ENCODE results near the gene GATC.
A peak's percentile ranks its signal among the peaks of the same experiment; 100 is the strongest.

GATC gene, protein sequence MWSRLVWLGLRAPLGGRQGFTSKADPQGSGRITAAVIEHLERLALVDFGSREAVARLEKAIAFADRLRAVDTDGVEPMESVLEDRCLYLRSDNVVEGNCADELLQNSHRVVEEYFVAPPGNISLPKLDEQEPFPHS

GRCh38 chr12:120445911-120446843 is at the start of gene GATC, which contains the start of gene TRIAP1:
GATC (plus strand) TSS chr12:120446444; CDS start chr12:120446481, 37 bp downstream.
TRIAP1 (minus strand) TSS chr12:120446384; CDS start chr12:120446372, 12 bp downstream.
- DNase-seq: peak; percentile 90

GRCh38 chr12:120397824-120398540 is 48.3 kb upstream of the GATC start:
- peak; percentile 29 for DNase-seq

DNA sequence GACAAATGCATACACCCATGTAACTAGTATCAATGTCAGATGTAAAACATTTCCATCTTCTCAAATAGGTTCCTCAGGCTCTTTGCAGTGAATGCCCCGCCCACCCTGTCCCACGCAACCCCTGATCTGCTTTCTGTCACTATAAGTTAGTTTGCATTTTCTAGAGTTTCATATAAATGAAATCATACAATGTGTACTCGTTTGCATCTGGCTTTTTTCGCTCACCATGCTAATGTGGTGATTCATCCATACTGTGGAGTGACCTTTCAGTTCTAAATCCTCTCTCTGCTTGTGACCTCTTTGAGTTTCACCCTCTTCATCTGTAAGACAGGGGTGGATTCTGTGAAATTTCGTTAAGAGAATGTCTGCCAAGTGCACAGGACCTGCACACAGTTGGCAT is 46.7 kb upstream of the GATC start:
- no peak for DNase-seq

DNA sequence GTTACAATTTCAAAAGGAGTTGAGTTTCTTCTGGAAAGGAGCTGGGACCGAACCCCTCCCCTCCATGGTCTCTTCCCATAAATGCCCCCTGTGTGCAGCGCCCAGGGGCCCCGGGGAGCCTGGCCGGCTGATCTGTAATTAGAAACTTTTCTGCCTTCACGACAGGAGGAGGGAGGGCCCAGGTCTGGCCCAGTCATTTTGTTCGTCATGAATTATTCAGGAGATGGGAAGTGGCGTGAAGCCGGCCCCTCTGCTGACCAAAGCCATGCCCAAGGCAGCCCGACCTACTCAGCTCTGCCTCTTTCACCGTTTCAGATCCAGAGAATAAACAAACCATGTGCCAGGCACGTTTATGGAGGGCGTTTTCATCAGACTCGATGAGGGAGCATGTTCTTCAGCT is 44.0 kb upstream of the GATC start:
- peak; percentile 13 for DNase-seq

DNA sequence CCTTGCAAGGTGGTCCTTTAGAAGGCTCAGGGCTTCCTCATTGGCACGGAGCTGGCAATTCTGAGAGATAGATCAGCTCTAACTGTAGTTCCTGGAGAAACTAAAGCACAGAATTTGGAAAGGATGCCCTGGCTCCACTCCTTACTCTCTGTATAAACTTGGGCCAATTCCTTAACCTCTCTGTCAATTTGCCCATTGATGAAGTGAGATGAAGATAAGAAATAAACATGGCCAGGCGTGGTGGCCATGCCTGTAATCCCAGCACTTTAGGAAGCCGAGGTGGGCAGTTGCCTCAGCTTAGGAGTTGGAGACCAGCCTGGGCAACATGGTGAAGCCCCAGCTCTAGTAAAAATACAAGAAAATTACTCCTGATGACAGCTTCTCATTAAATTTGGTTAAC is 42.4 kb upstream of the GATC start:
- no peak for DNase-seq

DNA sequence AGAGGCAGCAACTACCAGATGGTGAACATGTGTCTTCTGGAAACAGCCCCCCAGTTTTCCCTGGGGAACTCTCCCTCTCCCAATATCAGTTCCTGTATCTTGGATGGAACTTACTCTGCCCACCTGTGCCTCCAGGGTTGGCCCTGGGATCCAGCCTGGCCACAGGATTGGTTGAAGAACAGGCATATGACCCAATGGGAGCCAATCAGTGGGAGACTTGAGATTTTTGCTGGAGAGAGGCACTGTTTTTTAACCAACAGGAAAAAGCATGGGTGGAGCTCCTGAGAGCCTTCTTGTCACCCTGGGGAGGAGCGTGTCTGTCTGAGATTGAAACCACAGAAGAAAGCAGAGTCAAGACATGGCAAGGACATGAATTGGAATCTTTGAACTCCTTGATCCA is 42.0 kb upstream of the GATC start:
- DNase-seq: no peak

DNA sequence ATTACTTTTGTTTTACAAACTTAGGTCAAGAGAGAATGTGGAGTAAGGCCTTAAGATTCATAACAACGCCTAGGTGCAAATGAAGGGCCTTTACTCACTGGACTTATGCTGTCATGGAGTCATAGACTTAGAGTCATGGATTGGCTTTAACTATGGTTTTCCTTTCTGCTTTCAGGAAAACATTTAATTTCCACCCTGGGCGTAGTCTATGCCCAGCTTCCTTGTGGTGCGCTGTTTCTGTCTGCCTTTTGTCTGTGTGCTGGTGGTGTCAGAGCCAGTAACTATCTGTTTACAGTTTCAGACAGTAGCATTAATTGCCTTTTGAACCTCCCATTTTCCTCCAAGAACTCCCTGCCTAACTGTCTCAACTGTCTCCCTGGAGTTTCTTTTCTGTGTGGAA is 40.2 kb upstream of the GATC start:
- DNase-seq: no peak

DNA sequence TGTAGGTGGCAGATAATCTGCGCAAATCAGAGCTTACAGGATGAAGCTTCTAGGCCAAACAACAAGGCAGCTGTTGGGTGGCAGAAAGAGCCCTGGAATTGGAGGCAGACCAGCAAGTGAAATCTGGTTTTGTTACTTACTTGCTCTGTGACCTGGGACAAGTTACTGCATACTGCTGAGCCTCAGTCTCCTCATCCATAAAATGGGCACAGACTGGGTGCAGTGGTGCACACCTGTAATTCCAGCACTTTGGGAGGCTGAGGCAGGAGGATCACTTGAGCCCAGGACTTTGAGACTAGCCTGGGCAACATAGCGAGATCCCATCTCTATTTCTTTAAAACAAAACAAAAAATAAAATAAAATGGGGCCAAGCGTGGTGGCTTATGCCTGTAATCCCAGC is 39.7 kb upstream of the GATC start:
- DNase-seq: no peak

DNA sequence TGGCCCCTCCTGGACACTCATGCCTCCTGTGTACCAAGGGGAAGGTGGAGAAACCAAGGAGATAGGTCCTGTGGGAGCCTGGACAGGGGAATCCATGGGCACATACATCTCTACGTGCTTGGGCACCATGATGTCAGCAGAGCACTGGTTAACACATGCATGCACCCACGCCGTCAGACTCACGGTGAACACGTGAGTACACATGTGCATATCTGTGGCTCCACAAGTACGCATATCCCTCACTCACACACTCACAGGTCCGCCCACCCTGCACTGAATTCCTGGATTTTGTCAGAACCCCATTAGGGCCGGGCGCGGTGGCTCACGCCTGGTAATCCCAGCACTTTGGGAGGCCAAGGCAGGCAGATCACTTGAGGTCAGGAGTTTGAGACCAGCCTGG is 37.5 kb upstream of the GATC start:
- no peak for DNase-seq

GRCh38 chr12:120412421-120412820 is 33.8 kb upstream of the GATC start:
- DNase-seq: no peak

- DNase-seq: peak; percentile 66
Observed at GRCh38 chr12:120413901-120414695, 32.1 kb upstream of the GATC start.

DNA sequence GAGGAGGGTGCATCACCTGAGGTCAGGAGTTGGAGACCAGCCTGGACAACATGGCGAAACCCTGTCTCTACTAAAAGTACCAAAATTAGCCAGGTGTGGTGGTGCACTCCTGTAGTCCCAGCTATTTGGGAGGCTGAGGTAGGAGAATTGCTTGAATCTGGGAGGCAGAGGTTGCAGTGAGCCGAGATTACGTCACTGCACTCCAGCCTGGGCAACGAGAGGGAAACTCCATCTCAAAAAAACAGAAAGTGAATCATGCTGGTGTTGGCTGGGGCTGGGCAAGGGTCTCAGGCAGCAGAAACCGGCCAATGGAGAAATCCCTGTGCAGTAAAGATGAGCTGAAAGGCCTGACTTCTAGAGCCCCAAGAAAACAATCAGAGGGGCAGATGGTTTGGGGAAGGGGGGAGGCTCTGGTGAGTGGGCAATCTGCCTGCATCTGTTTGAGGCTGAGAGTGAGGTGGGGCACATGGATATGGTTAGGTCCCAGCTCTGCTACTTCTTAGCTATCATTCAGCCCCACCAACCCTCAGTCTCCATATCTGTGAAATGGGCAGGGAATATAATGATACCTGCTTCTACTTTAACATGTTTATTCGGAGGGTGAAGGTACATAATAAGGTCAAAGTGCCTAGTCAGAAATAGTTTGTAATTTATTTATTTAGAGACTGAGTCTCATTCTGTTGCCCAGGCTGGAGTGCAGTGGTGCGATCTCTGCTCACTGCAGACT is 29.6 kb upstream of the GATC start:
- DNase-seq: no peak

- DNase-seq: no peak
Observed at GRCh38 chr12:120417917-120418580, 28.2 kb upstream of the GATC start.

- DNase-seq: no peak
Observed at GRCh38 chr12:120421701-120422100, 24.5 kb upstream of the GATC start.

- no peak for DNase-seq
Observed at GRCh38 chr12:120422892-120423456, 23.3 kb upstream of the GATC start.

DNA sequence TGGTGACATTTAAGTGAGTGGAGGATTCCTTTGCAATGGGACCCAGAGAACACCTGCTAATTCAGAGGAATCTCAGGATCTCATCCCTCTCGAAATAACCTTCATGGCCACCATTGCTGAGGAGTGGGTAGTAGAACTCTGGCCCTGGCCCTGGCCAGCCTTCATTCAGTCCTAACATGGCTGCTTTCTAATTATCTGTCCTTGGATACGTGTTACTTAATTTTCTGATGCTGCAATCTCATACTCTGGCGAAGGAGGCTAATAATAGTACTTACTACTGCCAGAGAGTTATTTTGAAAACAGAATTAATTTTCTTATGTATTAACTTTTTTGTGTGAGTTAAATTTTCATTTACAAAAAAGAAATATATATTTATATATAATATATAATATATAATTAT is 20.4 kb upstream of the GATC start:
- no peak for DNase-seq

- no peak for DNase-seq
Observed at GRCh38 chr12:120428597-120429229, 17.5 kb upstream of the GATC start.

DNA sequence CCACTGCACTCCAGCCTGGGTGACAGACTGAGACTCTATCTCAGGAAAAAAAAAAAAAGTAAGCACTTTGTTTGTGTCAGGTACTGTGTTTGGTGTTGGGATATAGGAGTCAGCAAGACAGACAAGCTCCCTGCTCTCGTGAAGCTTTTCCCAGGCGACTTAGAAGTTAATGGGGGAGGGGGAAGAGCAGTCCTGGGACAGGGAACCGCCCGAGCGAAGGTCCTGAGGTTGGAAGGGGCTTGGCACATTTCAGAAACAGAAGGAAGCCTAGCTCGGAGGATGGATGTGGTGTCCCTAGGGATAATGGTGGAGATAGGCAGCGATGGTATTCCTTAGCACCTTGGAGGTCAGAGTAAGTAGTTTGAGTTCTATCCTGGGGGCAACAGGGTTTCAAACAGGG is 16.9 kb upstream of the GATC start:
- DNase-seq: no peak

- DNase-seq: no peak
Observed at GRCh38 chr12:120432772-120433525, 13.3 kb upstream of the GATC start.

Measured in midbrain (tissue), 1 donor.